Lower leg skin (tissue), 3 donors: ENCODE results near the gene MAP3K13.

Experiments used
- POLR2A ChIP-seq, 2 donors: fragments of 450-650 bp; IDR thresholded peaks; one replicate each; pipeline ENCODE4 v1.6.1; 2016 to 2017; ENCODE audit warnings: antibody characterized with exemption in 2 of 2, mild to moderate bottlenecking in 1 of 2, moderate library complexity in 1 of 2
- TF ChIP-seq, protein P1 (sequence below), 3 donors: fragments of 450-650 bp; IDR thresholded peaks; one replicate each; pipeline ENCODE4 v1.5.1; 2016; ENCODE audit warnings: antibody characterized with exemption in 3 of 3, mild to moderate bottlenecking in 3 of 3, moderate library complexity in 2 of 3

DNA sequence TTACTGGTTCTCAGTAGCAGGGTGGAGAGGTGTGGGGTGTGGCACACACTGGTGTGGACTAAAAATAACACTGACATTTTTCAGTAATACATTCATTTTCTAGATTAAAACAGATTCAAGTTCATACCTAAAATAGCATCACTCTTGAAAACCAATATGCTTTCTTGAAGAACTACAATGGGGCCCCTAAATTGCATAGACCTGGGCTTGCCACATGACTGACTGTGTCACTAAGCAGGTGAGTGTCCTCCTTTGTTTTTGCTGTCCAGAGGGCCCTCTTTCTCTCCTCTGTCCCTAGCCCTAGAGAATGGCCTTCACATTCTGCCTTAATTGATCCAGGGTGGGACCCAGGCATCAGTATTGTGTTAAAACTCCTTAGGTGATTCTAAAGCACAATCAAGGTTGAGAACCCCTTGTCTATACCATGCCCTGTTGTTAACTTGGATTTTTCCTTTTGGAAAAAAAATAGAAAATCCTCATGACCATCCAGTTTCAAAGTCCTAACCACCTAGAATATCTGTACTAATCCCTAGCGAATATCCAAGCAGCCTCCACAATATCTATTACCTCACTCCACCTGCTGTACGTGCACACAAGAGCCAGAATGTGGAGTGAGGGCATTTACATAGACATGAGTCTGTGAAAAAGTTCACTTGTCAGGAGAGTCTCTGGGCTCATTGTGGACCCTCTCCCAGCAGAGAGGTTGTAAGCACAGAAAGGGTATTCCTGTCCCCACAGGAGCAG, 154.6 kb downstream of the MAP3K13 start:
- TF ChIP-seq, protein P1, sequence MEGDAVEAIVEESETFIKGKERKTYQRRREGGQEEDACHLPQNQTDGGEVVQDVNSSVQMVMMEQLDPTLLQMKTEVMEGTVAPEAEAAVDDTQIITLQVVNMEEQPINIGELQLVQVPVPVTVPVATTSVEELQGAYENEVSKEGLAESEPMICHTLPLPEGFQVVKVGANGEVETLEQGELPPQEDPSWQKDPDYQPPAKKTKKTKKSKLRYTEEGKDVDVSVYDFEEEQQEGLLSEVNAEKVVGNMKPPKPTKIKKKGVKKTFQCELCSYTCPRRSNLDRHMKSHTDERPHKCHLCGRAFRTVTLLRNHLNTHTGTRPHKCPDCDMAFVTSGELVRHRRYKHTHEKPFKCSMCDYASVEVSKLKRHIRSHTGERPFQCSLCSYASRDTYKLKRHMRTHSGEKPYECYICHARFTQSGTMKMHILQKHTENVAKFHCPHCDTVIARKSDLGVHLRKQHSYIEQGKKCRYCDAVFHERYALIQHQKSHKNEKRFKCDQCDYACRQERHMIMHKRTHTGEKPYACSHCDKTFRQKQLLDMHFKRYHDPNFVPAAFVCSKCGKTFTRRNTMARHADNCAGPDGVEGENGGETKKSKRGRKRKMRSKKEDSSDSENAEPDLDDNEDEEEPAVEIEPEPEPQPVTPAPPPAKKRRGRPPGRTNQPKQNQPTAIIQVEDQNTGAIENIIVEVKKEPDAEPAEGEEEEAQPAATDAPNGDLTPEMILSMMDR (IDR thresholded peaks at IDR 0.05): no peak
- TF ChIP-seq POLR2A (IDR thresholded peaks at IDR 0.05): no peak
